SK-N-SH (cell line): ENCODE results near the gene DOK3.

ENCODE experiments used
- EP300 ChIP-seq, 2 experiments: IDR thresholded peaks; 2 replicates each; pipeline versions ENCODE4 v1.4.0 to v1.6.1; 2012; ENCODE audit warnings: borderline replicate concordance in 1 of 2, low read depth in 1 of 2, low read length in 1 of 2
- FOSL2 ChIP-seq: IDR thresholded peaks from 2 replicates; pipeline ENCODE4 v1.4.0; 2012; ENCODE audit warnings: low read depth, mild to moderate bottlenecking, moderate library complexity, borderline replicate concordance
- NFIC ChIP-seq: IDR thresholded peaks from 2 replicates; pipeline ENCODE4 v1.4.0; 2012; ENCODE audit warnings: borderline replicate concordance
- NRF1 ChIP-seq: IDR thresholded peaks from 2 replicates; pipeline ENCODE4 v1.6.1; 2012; ENCODE audit warnings: low read depth, mild to moderate bottlenecking, low read length
- POLR2AphosphoS5 ChIP-seq: IDR thresholded peaks from 2 replicates; pipeline ENCODE4 v1.6.1; 2012; ENCODE audit warnings: low read depth, low read length
- RAD21 ChIP-seq: IDR thresholded peaks from 2 replicates; pipeline ENCODE4 v1.6.1; 2012; ENCODE audit warnings: mild to moderate bottlenecking, low read length
- RCOR1 ChIP-seq: fragments of 150-350 bp; IDR thresholded peaks from 2 replicates; pipeline ENCODE4 v1.6.1; 2017; ENCODE audit warnings: antibody characterized with exemption, low read length
- TAF1 ChIP-seq: IDR thresholded peaks from 2 replicates; pipeline ENCODE4 v1.6.1; 2012; ENCODE audit warnings: low read depth, mild to moderate bottlenecking, low read length, moderate library complexity, borderline replicate concordance
- TEAD4 ChIP-seq: IDR thresholded peaks from 2 replicates; pipeline ENCODE4 v1.4.0; 2012; ENCODE audit warnings: mild to moderate bottlenecking, borderline replicate concordance; ENCODE audit not compliant: insufficient read depth
- YY1 ChIP-seq: IDR thresholded peaks from 2 replicates; pipeline ENCODE4 v1.4.0; 2012; ENCODE audit warnings: low read depth, mild to moderate bottlenecking
- TF ChIP-seq, protein P1 (sequence below): fragments of 200-600 bp; sonication (generic); IDR thresholded peaks from 2 replicates; pipeline ENCODE4 v1.6.1; 2017; ENCODE audit warnings: antibody characterized with exemption, mild to moderate bottlenecking, moderate library complexity
- TF ChIP-seq, protein P2 (sequence below): IDR thresholded peaks from 2 replicates; pipeline ENCODE4 v1.4.0; 2012; ENCODE audit warnings: low read depth

DNA sequence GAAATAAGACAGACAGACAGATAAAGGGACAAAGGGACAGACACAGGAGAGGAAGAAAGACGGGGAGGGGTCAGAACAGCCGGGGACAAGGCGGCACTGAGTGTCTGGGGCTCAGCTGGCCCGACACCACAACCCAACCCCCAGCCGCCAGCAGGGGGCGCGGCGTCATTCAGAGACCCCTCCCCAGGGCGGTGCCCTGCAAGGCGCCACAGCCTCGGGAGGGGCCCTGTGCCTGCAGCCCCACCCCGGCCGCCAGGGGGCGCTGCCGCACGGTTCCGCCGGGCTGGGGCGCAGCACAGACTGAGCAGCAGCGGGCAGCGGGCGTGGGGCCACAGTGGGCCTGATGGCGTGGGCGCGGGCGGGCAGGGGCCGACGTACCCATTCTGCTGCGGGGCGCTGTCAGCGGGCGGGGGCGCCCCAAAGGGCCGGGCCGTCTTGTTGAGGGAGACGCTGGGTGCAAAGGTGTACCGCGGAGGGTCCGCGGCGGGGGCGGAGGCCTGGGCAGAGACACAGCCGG, 18.1 kb downstream of the DOK3 start:
- TF ChIP-seq EP300 (IDR thresholded peaks at IDR 0.05; ENCODE audit: borderline replicate concordance in 1 of 2, low read depth in 1 of 2, low read length in 1 of 2) (no peak), NRF1 (no peak), TEAD4 (no peak), NFIC (no peak), YY1 (no peak), TAF1 (no peak), POLR2AphosphoS5 (no peak), RAD21 (no peak; the same call in 1 of the 2 replicates), RCOR1 (no peak), FOSL2 (no peak)
- TF ChIP-seq, protein P1, sequence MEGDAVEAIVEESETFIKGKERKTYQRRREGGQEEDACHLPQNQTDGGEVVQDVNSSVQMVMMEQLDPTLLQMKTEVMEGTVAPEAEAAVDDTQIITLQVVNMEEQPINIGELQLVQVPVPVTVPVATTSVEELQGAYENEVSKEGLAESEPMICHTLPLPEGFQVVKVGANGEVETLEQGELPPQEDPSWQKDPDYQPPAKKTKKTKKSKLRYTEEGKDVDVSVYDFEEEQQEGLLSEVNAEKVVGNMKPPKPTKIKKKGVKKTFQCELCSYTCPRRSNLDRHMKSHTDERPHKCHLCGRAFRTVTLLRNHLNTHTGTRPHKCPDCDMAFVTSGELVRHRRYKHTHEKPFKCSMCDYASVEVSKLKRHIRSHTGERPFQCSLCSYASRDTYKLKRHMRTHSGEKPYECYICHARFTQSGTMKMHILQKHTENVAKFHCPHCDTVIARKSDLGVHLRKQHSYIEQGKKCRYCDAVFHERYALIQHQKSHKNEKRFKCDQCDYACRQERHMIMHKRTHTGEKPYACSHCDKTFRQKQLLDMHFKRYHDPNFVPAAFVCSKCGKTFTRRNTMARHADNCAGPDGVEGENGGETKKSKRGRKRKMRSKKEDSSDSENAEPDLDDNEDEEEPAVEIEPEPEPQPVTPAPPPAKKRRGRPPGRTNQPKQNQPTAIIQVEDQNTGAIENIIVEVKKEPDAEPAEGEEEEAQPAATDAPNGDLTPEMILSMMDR: peak; percentile 64
- TF ChIP-seq, protein P2, sequence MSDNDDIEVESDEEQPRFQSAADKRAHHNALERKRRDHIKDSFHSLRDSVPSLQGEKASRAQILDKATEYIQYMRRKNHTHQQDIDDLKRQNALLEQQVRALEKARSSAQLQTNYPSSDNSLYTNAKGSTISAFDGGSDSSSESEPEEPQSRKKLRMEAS: no peak
